ENCODE measurements around the gene SMG1. TPM values are rescaled to one million over a fixed set of nuclear protein-coding genes. Genes with fewer than 3 reads are reported as not detected.

SMG1 gene
- total RNA-seq, 4 donors from 2014 or later: 65.2 to 88.9 (median 69.1) TPM

DNA sequence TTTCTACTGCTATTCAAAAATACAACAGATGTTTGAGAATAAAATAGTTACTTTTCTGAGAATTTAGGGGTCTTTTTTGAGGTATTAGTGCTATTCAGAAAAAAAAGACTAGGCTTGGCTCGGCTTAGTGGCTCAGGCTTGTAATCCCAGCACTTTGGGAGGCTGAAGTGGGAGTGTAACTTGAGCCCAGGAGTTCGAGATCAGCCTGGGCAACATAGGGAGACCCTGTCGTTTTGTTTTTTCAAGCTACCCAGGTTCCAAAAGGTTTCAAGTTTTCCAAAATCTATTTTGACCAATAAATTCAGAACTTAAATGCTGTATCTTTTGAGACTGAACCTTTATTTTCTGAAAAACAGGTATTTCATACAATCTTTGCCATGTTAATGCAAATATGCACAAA is 121.7 kb downstream of the SMG1 start:
- Histone ChIP-seq H3K9me3 (no peaks in the 10 kb centered on the region), H3K36me3 (peaks cover 18 to 37% (median 24%) of the 10 kb centered on the region in 4 donors), H3K4me1 (peaks cover 18 to 42% (median 34%) of the 10 kb centered on the region in 4 donors), H3K4me3 (no peak overlapping the region), H3K27ac (replicated peaks in 1 of 4) (peak overlapping the region; percentile 17 to 48 (median 36)), H3K27me3 (no peaks in the 10 kb centered on the region)
- no peak for DNase-seq (ENCODE audit: extremely low spot score)
- 44% methylated on average over 3 of the region's 3 CpGs for WGBS
- intact Hi-C loops (cut with DNase I): no loop called here
- no peak for TF ChIP-seq POLR2AphosphoS5 (IDR thresholded peaks at IDR 0.05)
- TF ChIP-seq, protein P1, sequence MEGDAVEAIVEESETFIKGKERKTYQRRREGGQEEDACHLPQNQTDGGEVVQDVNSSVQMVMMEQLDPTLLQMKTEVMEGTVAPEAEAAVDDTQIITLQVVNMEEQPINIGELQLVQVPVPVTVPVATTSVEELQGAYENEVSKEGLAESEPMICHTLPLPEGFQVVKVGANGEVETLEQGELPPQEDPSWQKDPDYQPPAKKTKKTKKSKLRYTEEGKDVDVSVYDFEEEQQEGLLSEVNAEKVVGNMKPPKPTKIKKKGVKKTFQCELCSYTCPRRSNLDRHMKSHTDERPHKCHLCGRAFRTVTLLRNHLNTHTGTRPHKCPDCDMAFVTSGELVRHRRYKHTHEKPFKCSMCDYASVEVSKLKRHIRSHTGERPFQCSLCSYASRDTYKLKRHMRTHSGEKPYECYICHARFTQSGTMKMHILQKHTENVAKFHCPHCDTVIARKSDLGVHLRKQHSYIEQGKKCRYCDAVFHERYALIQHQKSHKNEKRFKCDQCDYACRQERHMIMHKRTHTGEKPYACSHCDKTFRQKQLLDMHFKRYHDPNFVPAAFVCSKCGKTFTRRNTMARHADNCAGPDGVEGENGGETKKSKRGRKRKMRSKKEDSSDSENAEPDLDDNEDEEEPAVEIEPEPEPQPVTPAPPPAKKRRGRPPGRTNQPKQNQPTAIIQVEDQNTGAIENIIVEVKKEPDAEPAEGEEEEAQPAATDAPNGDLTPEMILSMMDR (IDR thresholded peaks at IDR 0.05): no peak

DNA sequence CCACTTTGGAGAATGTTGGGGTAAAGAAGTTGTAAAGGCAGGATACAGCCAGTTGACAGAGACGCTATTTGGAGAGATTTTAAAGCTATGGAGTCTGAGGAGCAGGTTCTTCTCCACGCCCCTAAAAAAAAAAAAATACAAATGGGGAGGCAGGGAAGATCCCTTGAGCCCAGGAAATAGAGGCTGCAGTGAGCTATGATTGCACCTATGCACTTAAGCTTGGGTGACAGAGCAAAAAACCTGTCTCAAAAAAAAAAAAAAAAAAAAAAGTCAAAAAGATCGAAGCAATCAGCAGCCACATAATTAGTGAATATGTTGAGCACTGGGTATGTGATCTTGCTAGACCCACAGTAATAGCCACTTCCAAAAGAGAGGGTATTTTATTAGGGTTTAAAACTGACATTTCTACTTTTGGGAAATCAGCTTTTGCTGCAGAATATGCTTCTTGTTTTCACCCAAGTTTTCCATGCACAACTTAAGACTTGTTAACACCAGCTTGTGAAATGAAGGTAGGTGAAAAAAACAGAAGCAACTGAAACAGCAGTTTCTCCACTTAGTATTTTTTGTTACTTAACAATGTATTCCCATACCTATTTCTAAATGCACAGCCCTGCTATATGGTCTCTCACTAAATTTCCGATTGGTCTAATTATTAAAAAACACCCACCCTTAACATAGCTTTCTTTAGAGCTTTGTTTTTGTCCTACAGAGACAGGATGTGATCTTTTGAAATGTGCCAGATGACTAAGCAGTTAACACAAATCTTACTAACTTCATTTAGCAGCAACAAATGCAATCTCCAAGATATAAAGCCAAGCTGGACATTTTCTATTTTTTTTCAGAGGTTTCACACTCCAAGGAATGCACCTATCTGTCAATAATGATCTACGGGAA is 122.4 kb downstream of the SMG1 start:
- Histone ChIP-seq H3K4me1 (peaks cover 25 to 50% (median 41%) of the 10 kb centered on the region in 4 donors), H3K36me3 (peaks cover 11 to 30% (median 16%) of the 10 kb centered on the region in 4 donors), H3K27ac (replicated peaks in 1 of 4) (peak overlapping the region; percentile 17 to 48 (median 36)), H3K27me3 (no peaks in the 10 kb centered on the region), H3K9me3 (no peaks in the 10 kb centered on the region), H3K4me3 (no peak overlapping the region)
- DNase-seq (ENCODE audit: extremely low spot score): no peak
- TF ChIP-seq EP300 (IDR thresholded peaks at IDR 0.05) (no peak), POLR2A (IDR thresholded peaks at IDR 0.05; ENCODE audit: low read depth) (no peak), POLR2AphosphoS5 (IDR thresholded peaks at IDR 0.05) (no peak)
- TF ChIP-seq, protein P1 (IDR thresholded peaks at IDR 0.05): no peak
- intact Hi-C loops (cut with DNase I): no loop called here
- WGBS: 59% methylated on average over 5 of the region's 5 CpGs

DNA sequence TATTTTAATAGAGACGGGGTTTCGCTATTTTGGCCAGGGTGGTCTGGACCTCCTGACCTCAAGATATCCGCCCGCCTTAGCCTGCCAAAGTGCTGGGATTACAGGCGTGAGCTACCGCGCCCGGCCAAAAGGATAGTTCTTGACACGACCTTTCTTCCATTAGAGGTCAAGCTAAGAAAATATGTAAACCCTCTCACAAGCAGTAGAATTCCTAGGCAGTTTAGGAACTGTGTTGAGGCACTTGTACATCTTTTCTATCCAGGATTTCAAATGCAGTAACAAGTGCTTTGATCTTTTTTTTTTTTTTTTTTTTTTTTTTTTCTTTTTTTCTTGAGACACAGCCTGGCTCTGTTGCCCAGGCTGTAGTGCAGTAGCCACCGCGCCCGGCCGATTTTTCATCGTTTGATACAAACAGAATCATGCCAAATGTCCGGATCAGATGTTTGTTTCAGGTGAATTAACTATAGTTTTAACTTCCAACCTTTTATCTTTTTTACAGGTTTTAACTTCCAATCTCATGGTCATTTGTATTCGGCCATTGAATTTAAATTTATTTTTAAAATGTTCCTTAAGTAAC is 123.4 kb downstream of the SMG1 start:
- peaks cover 28 to 55% (median 47%) of the 10 kb centered on the region in 4 donors for H3K4me1 ChIP-seq
- WGBS: 92% methylated on average over 16 of the region's 16 CpGs
- no peaks in the 10 kb centered on the region for H3K27me3 ChIP-seq
- intact Hi-C loops (cut with DNase I): no loop called here
- peak overlapping the region; percentile 84 to 95 (median 91) for H3K27ac ChIP-seq (replicated peaks in 1 of 4)
- peaks cover 1 to 27% (median 10%) of the 10 kb centered on the region in 4 donors for H3K36me3 ChIP-seq
- no peak for DNase-seq (ENCODE audit: extremely low spot score)
- no peaks in the 10 kb centered on the region for H3K9me3 ChIP-seq
- no peak for TF ChIP-seq POLR2AphosphoS5 (IDR thresholded peaks at IDR 0.05)
- H3K4me3 ChIP-seq: no peak overlapping the region

DNA sequence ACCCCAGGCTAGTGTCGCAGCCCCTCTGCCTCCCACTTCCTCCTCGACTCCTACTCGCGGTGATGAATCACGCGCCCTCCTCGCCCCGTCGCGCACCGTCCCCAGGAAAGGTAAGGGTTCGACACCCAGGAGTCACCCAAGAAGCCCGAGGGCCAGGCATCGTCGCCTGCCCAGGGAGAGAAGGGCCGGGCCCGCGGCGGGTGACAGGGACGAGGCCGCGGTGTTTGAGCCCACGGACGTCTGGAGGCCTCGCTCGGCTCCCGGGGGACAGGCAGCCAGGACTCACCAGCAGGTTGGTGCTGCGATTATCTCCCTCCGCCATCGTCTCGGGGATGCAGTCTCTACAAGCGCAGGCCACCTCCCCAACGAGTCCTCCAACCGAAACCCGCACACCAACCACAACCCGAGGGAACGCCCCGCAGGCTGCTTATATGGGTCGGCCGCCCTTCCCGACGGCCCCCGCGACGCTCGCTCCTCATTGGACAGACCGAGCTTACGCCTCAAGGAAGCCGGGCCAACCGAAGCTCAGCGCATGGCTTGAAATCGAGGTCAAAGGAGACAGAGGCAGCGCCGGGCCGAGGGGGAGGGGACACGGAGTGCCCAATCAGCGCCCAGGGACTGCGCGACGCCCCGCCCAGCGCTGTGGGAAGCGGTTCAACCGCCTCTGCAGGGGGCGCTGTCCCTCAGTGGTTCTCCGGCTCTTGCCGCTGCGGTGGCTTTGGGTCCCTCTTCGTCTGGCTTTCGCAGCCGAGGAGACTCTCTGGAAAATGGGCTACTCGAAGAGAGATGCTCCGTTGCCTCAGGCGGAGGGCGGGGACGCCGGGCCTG is 124.8 kb downstream of the SMG1 start, which contains the start of gene ARL6IP1:
Gene ARL6IP1 (minus strand): TSS at position 405 of the 828 bp plus-strand sequence. CDS start 83 bp downstream, at position 322.
- no CpG with 5 or more reads among the region's 77 CpGs for whole genome bisulfite sequencing
- TF ChIP-seq, protein P1 (IDR thresholded peaks at IDR 0.05): peak; percentile 90 to 95 (median 95)
- TF ChIP-seq POLR2AphosphoS5 (IDR thresholded peaks at IDR 0.05): peak; percentile 100
- no peak for TF ChIP-seq EP300 (IDR thresholded peaks at IDR 0.05)
- peak; percentile 91 for TF ChIP-seq POLR2A (IDR thresholded peaks at IDR 0.05; ENCODE audit: low read depth)
- peaks cover 0 to 28% (median 11%) of the 10 kb centered on the region in 4 donors for H3K36me3 ChIP-seq
- intact Hi-C loops (cut with DNase I): loop anchor here (2.0 kb wide), 1 partner anchor 167 kb away; no protein-coding TSS in a partner anchor
- H3K27ac ChIP-seq (replicated peaks in 1 of 4): peak within 1 kb of the TSS; percentile 84 to 95 (median 91)
- DNase-seq (ENCODE audit: extremely low spot score): peak; percentile 100
- H3K4me1 ChIP-seq: peaks cover 28 to 58% (median 47%) of the 10 kb centered on the region in 4 donors
- H3K9me3 ChIP-seq: no peaks in the 10 kb centered on the region
- peak within 1 kb of the TSS; percentile 75 to 97 (median 84) for H3K4me3 ChIP-seq
- no peaks in the 10 kb centered on the region for H3K27me3 ChIP-seq
